GM12872 (cell line): ENCODE measurements around the gene DNMT3A.

Experiments used
- CTCF ChIP-seq: IDR thresholded peaks from 3 replicates; pipeline ENCODE4 v1.5.1; 2011; ENCODE audit warnings: low read depth, mild to moderate bottlenecking, low read length, moderate library complexity; ENCODE audit not compliant: insufficient read depth

The DNMT3A gene

DNA sequence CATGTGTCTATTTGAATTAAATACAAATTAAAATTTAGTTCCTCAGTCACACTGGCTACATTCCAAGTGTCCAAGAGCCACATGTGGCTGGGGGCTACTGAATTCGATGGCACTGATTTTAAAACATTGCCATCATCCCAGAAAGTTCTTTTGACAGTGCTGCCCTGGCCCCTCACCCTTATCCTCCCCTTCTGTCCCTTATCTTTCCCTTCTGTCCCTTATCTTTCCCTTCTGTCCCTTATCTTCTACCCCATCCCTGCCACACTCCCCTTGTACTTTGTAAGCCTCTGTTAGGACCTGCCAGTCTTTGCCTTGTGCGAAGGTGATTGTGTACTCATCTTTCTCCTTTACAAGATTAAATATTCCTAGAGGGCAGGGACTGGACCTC is 85.2 kb downstream of the DNMT3A start:
- TF ChIP-seq CTCF: no peak

DNA sequence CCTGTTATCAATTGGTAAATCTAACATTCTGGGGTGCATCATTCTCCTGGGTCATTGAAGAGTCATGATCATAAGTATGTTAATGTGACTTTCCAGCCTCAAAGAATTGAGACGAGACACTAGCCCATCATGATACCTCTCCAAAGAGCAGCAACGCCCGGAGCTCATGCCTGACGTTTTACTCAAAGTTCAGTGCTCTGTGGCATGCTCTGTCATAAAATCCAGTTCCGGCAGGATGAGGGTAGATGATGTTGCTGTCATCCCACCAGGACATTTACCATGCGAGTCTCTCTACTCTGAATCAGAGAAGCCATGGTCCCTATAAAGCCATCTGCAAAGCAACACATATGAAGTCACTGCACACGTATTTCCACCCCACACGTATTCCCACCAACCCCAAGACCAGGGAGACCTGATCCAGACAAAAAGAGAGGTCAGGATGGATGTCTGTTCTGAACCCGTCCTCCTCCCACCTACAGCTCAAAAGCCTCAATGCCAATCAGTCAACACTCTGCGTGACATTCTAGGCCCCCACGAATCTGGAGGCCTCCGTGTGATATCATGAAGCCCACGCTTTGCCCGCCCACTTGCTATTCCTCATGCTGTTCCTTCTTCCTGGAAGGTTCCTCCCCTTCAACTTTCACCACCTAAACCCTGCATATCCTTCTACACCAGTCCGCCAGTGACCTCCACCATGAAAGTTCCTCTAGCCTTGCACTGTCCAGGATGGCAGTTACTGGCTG is 85.8 kb downstream of the DNMT3A start:
- TF ChIP-seq CTCF: no peak

DNA sequence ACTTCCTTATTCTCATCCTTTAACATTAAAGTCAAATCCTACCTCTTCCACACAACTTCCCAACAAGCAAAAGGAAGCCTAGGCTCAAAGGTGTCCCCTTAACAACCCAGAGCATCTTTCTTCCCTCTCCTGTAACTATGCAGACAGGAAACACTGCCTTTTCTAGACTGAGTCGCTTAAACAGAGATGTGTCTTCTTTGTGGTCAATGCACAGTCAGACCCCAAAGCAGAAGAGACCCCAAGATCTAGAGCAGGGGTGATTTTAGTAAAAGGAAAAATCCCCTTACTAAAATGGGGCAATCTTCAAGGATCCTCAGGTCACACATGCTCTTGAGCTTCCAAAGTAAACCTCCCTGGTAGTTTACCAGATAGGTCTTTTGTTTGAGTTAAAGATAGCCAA is 86.8 kb downstream of the DNMT3A start:
- no peak for TF ChIP-seq CTCF

GRCh38 chr2:25253153-25253626 is 88.5 kb downstream of the DNMT3A start:
- TF ChIP-seq CTCF: no peak

- TF ChIP-seq CTCF: no peak
Measured at GRCh38 chr2:25252291-25253152, 89.2 kb downstream of the DNMT3A start.

- TF ChIP-seq CTCF: no peak
Measured at GRCh38 chr2:25251422-25252273, 90.1 kb downstream of the DNMT3A start.

GRCh38 chr2:25251071-25251421 is 90.7 kb downstream of the DNMT3A start:
- TF ChIP-seq CTCF: no peak
